ENCODE results near the gene OR2T29. TPM values are rescaled to one million over a fixed set of nuclear protein-coding genes. Genes with fewer than 3 reads are reported as not detected.
"Not testable (repeated sequence)": the region's sequence is repeated elsewhere in the genome, so short reads cannot be mapped to it uniquely, and the experiment has no call there.

Gene OR2T29
- total RNA-seq (2014; rRNA removed; shearing (Covaris generic)) = not detected in 2 replicates

GRCh38 chr1:248562672-248563071 is at the start of gene OR2T29:
TSS of gene OR2T29 (minus strand) at chr1:248562772. CDS start at chr1:248559491, 3,281 bp downstream.
- DNase-seq (ENCODE audit: low read depth) = not testable (repeated sequence)

GRCh38 chr1:248611883-248612414 is 49.4 kb upstream of the OR2T29 start:
- DNase-seq (ENCODE audit: low read depth) = peak; percentile 40

- no peak for DNase-seq (ENCODE audit: low read depth)
Measured at GRCh38 chr1:248610301-248610700, 47.7 kb upstream of the OR2T29 start.

GRCh38 chr1:248599396-248599795 is 36.8 kb upstream of the OR2T29 start:
- DNase-seq (ENCODE audit: low read depth) = peak; percentile 32

- peak; percentile 7 for DNase-seq (ENCODE audit: low read depth)
Measured at GRCh38 chr1:248597589-248597988, 35.0 kb upstream of the OR2T29 start, which contains the start of gene OR2T10. TSS of gene OR2T10 (minus strand) at chr1:248597700. CDS start at chr1:248593768, 3,932 bp downstream.

- peak; percentile 21 for DNase-seq (ENCODE audit: low read depth)
Measured at GRCh38 chr1:248596615-248597014, 34.0 kb upstream of the OR2T29 start.

- DNase-seq (ENCODE audit: low read depth) = no peak
Measured at GRCh38 chr1:248593226-248593625, 30.7 kb upstream of the OR2T29 start.

GRCh38 chr1:248592655-248593054 is 30.1 kb upstream of the OR2T29 start:
- DNase-seq (ENCODE audit: low read depth) = no peak

- peak; percentile 6 for DNase-seq (ENCODE audit: low read depth)
Measured at GRCh38 chr1:248590055-248590454, 27.5 kb upstream of the OR2T29 start.

- no peak for DNase-seq (ENCODE audit: low read depth)
Measured at GRCh38 chr1:248589334-248589733, 26.8 kb upstream of the OR2T29 start.

- peak; percentile 7 for DNase-seq (ENCODE audit: low read depth)
Measured at GRCh38 chr1:248585266-248585665, 22.7 kb upstream of the OR2T29 start.

- no peak for DNase-seq (ENCODE audit: low read depth)
Measured at GRCh38 chr1:248576260-248576980, 13.8 kb upstream of the OR2T29 start.

- DNase-seq (ENCODE audit: low read depth) = not testable (repeated sequence)
Measured at GRCh38 chr1:248574657-248575056, 12.1 kb upstream of the OR2T29 start, which contains the start of gene OR2T34. TSS of gene OR2T34 (minus strand) at chr1:248574757. CDS start at chr1:248574757, 0 bp downstream.

GRCh38 chr1:248573856-248574255 is 11.3 kb upstream of the OR2T29 start:
- not testable (repeated sequence) for DNase-seq (ENCODE audit: low read depth)

GRCh38 chr1:248572049-248572448 is 9.5 kb upstream of the OR2T29 start:
- DNase-seq (ENCODE audit: low read depth) = not testable (repeated sequence)

- DNase-seq (ENCODE audit: low read depth) = not testable (repeated sequence)
Measured at GRCh38 chr1:248570811-248571210, 8.2 kb upstream of the OR2T29 start.

GRCh38 chr1:248569049-248569448 is 6.5 kb upstream of the OR2T29 start:
- not testable (repeated sequence) for DNase-seq (ENCODE audit: low read depth)

- not testable (repeated sequence) for DNase-seq (ENCODE audit: low read depth)
Measured at GRCh38 chr1:248565530-248566373, 3.2 kb upstream of the OR2T29 start.

GRCh38 chr1:248551027-248551426 is 11.5 kb downstream of the OR2T29 start:
- not testable (repeated sequence) for DNase-seq (ENCODE audit: low read depth)

GRCh38 chr1:248547383-248547782 is 15.2 kb downstream of the OR2T29 start:
- DNase-seq (ENCODE audit: low read depth) = not testable (repeated sequence)

GRCh38 chr1:248537449-248537848 is 25.1 kb downstream of the OR2T29 start:
- not testable (repeated sequence) for DNase-seq (ENCODE audit: low read depth)

- DNase-seq (ENCODE audit: low read depth) = no peak
Measured at GRCh38 chr1:248521856-248522255, 40.7 kb downstream of the OR2T29 start.
